Vagina (tissue), 2 donors: ENCODE data around the gene ROCK1.

Experiments used
- POLR2A ChIP-seq, 2 donors: fragments of 450-650 bp; IDR thresholded peaks; one replicate each; pipeline ENCODE4 v1.6.1; 2017; ENCODE audit warnings: antibody characterized with exemption in 2 of 2, mild to moderate bottlenecking in 2 of 2, moderate library complexity in 2 of 2
- POLR2AphosphoS5 ChIP-seq, 2 donors: sonication (generic); formaldehyde crosslinking; IDR thresholded peaks; one replicate each; pipeline ENCODE4 v1.9.0; 2017; ENCODE audit warnings: antibody characterized with exemption in 2 of 2, mild to moderate bottlenecking in 2 of 2, low read depth in 1 of 2; ENCODE audit not compliant: insufficient read depth in 1 of 2
- TF ChIP-seq, protein P1 (sequence below), 3 experiments: fragments of 450-650 bp in 2 of 3; fragments of 200-600 bp in 1 of 3; sonication (generic) in 1 of 3; IDR thresholded peaks; one replicate each; pipeline ENCODE4 v1.5.1; 2017 to 2019; ENCODE audit warnings: antibody characterized with exemption in 3 of 3, mild to moderate bottlenecking in 2 of 3, moderate library complexity in 2 of 3

DNA sequence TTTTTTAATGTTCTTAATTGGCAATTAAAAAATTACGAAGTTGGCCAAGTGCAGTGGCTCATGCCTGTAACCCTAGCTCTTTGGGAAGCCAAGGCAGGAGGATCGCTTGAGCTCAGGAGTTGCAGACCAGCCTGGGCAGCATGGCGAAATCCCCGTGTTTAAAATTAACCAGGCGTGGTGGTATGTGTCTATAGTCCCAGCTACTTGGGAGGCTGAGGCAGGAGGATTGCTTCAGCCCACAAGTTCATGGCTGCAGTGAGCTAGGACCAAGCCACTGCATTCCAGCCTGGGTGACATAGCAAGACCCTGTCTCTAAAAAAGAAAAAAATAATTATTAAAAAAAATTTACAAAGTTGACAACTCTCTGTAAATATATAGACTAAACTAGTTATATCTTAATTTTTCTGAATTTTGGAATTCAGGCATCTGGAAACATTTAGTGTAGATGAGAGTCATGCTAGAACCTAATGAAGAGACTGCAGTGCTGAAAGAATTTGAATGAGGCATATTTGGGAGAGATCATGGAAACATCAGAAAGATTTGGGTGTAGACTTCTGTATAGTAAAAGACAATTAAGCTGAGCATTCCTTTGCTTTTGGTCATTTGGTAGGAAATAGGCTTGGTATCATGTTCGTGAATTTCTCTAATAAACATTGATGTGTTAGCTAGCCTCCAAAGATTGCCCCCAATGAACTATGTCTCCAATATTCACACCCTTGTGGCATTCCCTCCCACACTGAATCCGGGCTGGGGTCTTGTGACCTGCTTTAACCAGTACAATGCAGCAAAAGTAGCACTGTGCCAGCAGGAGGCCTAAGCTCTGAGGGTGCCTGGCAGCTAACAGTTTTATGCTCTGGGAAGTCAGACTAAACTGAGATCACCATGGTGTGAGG, 4.2 kb upstream of the ROCK1 start:
- no peak for TF ChIP-seq POLR2AphosphoS5 (IDR thresholded peaks at IDR 0.05; ENCODE audit: insufficient read depth in 1 of 2, low read depth in 1 of 2)
- TF ChIP-seq, protein P1, sequence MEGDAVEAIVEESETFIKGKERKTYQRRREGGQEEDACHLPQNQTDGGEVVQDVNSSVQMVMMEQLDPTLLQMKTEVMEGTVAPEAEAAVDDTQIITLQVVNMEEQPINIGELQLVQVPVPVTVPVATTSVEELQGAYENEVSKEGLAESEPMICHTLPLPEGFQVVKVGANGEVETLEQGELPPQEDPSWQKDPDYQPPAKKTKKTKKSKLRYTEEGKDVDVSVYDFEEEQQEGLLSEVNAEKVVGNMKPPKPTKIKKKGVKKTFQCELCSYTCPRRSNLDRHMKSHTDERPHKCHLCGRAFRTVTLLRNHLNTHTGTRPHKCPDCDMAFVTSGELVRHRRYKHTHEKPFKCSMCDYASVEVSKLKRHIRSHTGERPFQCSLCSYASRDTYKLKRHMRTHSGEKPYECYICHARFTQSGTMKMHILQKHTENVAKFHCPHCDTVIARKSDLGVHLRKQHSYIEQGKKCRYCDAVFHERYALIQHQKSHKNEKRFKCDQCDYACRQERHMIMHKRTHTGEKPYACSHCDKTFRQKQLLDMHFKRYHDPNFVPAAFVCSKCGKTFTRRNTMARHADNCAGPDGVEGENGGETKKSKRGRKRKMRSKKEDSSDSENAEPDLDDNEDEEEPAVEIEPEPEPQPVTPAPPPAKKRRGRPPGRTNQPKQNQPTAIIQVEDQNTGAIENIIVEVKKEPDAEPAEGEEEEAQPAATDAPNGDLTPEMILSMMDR (IDR thresholded peaks at IDR 0.05), result no peak
- TF ChIP-seq POLR2A (IDR thresholded peaks at IDR 0.05), result no peak
